H1 (cell line): ENCODE measurements around the gene FAM227B. TPM values are rescaled to one million over a fixed set of nuclear protein-coding genes. Genes with fewer than 3 reads are reported as not detected.

ENCODE experiments used
- CTCF ChIA-PET: fragments of 300-600 bp; sonication (Branson Sonifier 250); formaldehyde crosslinking; loops from one replicate; lab custom pipeline; 2021; ENCODE audit not compliant: partially characterized antibody; lab: Charles Lee
- POLR2A ChIA-PET: fragments of 300-600 bp; sonication (Branson Sonifier 250); formaldehyde crosslinking; loops from one replicate; lab custom pipeline; 2021; ENCODE audit warnings: inconsistent platforms; ENCODE audit not compliant: partially characterized antibody; lab: Charles Lee
- DNase-seq, 2 experiments: peaks; one replicate each; pipeline versions ENCODE4 v3.0.0 to v3.0.0-alpha.2; 2010 to 2022; ENCODE audit warnings: low spot score in 2 of 2, low read depth in 1 of 2, mixed read lengths in 1 of 2
- FAIRE-seq: peaks from 2 replicates; lab custom pipeline; 2011; peaks lifted over from hg19 to GRCh38; lab: Jason Lieb, UNC
- H2AFZ ChIP-seq: 2 replicates; pipeline ENCODE4 v1.8.1; 2012; ENCODE audit warnings: low read length, inconsistent platforms
- H2AK5ac ChIP-seq: 2 replicates; pipeline ENCODE4 v1.6.1; 2013; ENCODE audit warnings: low read depth, low read length
- H2BK120ac ChIP-seq: replicated peaks from 2 replicates; pipeline ENCODE3; 2013; ENCODE audit warnings: low read depth, low read length, inconsistent platforms
- H2BK12ac ChIP-seq: 2 replicates; pipeline ENCODE4 v1.6.1; 2013; ENCODE audit warnings: low read depth, low read length
- H2BK15ac ChIP-seq: 2 replicates; pipeline ENCODE4 v1.6.1; 2013; ENCODE audit warnings: low read length
- H2BK20ac ChIP-seq: 2 replicates; pipeline ENCODE4 v1.6.1; 2013; ENCODE audit warnings: low read length
- H2BK5ac ChIP-seq: 2 replicates; pipeline ENCODE4 v1.6.1; 2013; ENCODE audit warnings: low read depth, low read length
- H3K14ac ChIP-seq: 2 replicates; pipeline ENCODE4 v1.6.1; 2013; ENCODE audit warnings: inconsistent platforms; ENCODE audit not compliant: insufficient read length
- H3K18ac ChIP-seq: 2 replicates; pipeline ENCODE4 v1.6.1; 2013; ENCODE audit warnings: low read length; ENCODE audit errors: extremely low read depth
- H3K23ac ChIP-seq: 2 replicates; pipeline ENCODE4 v1.6.1; 2013; ENCODE audit warnings: inconsistent platforms; ENCODE audit not compliant: insufficient read length
- H3K23me2 ChIP-seq: 2 replicates; pipeline ENCODE4 v1.6.1; 2013; ENCODE audit warnings: low read depth, low read length
- H3K27ac ChIP-seq: 2 replicates; pipeline ENCODE4 v1.6.1; 2011; ENCODE audit warnings: low read depth, low read length, inconsistent platforms
- H3K27me3 ChIP-seq, 4 experiments: replicated peaks in 1 of 4; 1 replicate in 1 of 4; 2 replicates in 3 of 4; pipeline versions ENCODE4 v1.6.1 to v1.8.1; 2011 to 2013; ENCODE audit warnings: low read length in 3 of 4, mild to moderate bottlenecking in 3 of 4, inconsistent platforms in 2 of 4, mixed read lengths in 2 of 4, moderate library complexity in 1 of 4; ENCODE audit not compliant: control insufficient read depth in 3 of 4, insufficient read depth in 3 of 4; ENCODE audit errors: extremely low read depth in 1 of 4
- H3K36me3 ChIP-seq, 4 experiments: 2 replicates each; pipeline versions ENCODE4 v1.6.1 to v1.8.1; 2011 to 2013; ENCODE audit warnings: mild to moderate bottlenecking in 4 of 4, low read length in 3 of 4, moderate library complexity in 2 of 4, control low read depth in 1 of 4, inconsistent platforms in 1 of 4; ENCODE audit not compliant: insufficient read depth in 4 of 4, control insufficient read depth in 2 of 4
- H3K4ac ChIP-seq: replicated peaks from 2 replicates; pipeline ENCODE3; 2013; ENCODE audit warnings: low read length, low read depth, mixed read lengths, inconsistent platforms; ENCODE audit not compliant: insufficient read length
- H3K4me1 ChIP-seq, 4 experiments: replicated peaks in 1 of 4; 1 replicate in 1 of 4; 2 replicates in 3 of 4; pipeline versions ENCODE4 v1.6.1 to v1.8.1; 2011 to 2013; ENCODE audit warnings: low read length in 3 of 4, inconsistent platforms in 2 of 4, mixed read lengths in 1 of 4; ENCODE audit not compliant: insufficient read depth in 4 of 4, control insufficient read depth in 3 of 4
- H3K4me2 ChIP-seq, 2 experiments: 2 replicates each; pipeline versions ENCODE4 v1.6.1 to v1.8.1; 2011 to 2013; ENCODE audit warnings: low read depth in 2 of 2, low read length in 2 of 2, control low read depth in 1 of 2, inconsistent platforms in 1 of 2, mild to moderate bottlenecking in 1 of 2; ENCODE audit not compliant: insufficient read depth in 1 of 2
- H3K4me3 ChIP-seq, 4 experiments: fragments of 200-600, 300-600 bp in 1 of 4; sonication (generic), shearing (Covaris generic), sonication (Bioruptor Twin) in 1 of 4; 2 replicates each; pipeline versions ENCODE4 v1.5.1 to v1.8.1; 2011 to 2016; ENCODE audit warnings: low read length in 4 of 4, low read depth in 3 of 4, control low read depth in 2 of 4, inconsistent platforms in 2 of 4, mild to moderate bottlenecking in 2 of 4, mixed read lengths in 1 of 4, moderate library complexity in 1 of 4; ENCODE audit not compliant: insufficient read depth in 2 of 4; ENCODE audit errors: extremely low read depth in 1 of 4
- H3K56ac ChIP-seq: replicated peaks from 2 replicates; pipeline ENCODE3; 2013; ENCODE audit warnings: low read depth, mild to moderate bottlenecking, mixed read lengths, low read length, inconsistent platforms; ENCODE audit not compliant: insufficient read length
- H3K79me1 ChIP-seq: 2 replicates; pipeline ENCODE4 v1.6.1; 2013; ENCODE audit warnings: low read depth, low read length, control low read depth
- H3K79me2 ChIP-seq, 2 experiments: 2 replicates each; pipeline versions ENCODE4 v1.6.1 to v1.8.1; 2012 to 2013; ENCODE audit warnings: low read length in 2 of 2, mild to moderate bottlenecking in 2 of 2, inconsistent platforms in 1 of 2; ENCODE audit not compliant: insufficient read depth in 2 of 2, control insufficient read depth in 1 of 2
- H3K9ac ChIP-seq, 4 experiments: replicated peaks in 1 of 4; 1 replicate in 1 of 4; 2 replicates in 3 of 4; pipeline versions ENCODE4 v1.6.1 to v1.8.1; 2011 to 2013; ENCODE audit warnings: low read depth in 3 of 4, low read length in 3 of 4, control low read depth in 2 of 4, mild to moderate bottlenecking in 2 of 4, moderate library complexity in 2 of 4, inconsistent platforms in 1 of 4; ENCODE audit errors: extremely low read depth in 1 of 4
- H3K9me3 ChIP-seq, 2 experiments: 2 replicates each; pipeline versions ENCODE4 v1.6.1 to v1.8.1; 2012 to 2013; ENCODE audit warnings: mild to moderate bottlenecking in 2 of 2, moderate library complexity in 2 of 2, control low read depth in 1 of 2, inconsistent platforms in 1 of 2, low read depth in 1 of 2, low read length in 1 of 2, mixed read lengths in 1 of 2; ENCODE audit not compliant: insufficient read depth in 2 of 2
- H4K20me1 ChIP-seq, 2 experiments: replicated peaks in 1 of 2; 2 replicates each; pipeline versions ENCODE3 to v1.8.1; 2011 to 2013; ENCODE audit warnings: inconsistent platforms in 2 of 2, low read length in 2 of 2, mild to moderate bottlenecking in 1 of 2; ENCODE audit not compliant: insufficient read depth in 2 of 2, control insufficient read depth in 1 of 2
- H4K5ac ChIP-seq: 2 replicates; pipeline ENCODE4 v1.6.1; 2013; ENCODE audit warnings: low read length, low read depth, mixed read lengths, inconsistent platforms; ENCODE audit not compliant: insufficient read length
- H4K8ac ChIP-seq: 2 replicates; pipeline ENCODE4 v1.8.0; 2013; ENCODE audit warnings: mild to moderate bottlenecking, moderate library complexity, low read length, inconsistent platforms; ENCODE audit not compliant: insufficient read depth; ENCODE audit errors: extremely low read depth
- H4K91ac ChIP-seq: replicated peaks from 2 replicates; pipeline ENCODE3; 2013; ENCODE audit warnings: low read length, mixed read lengths, inconsistent platforms; ENCODE audit not compliant: insufficient read length
- BRCA1 ChIP-seq: IDR thresholded peaks from 2 replicates; pipeline ENCODE4 v1.6.1; 2012; ENCODE audit warnings: low read depth, low read length, improper control_type of control experiment
- CHD2 ChIP-seq: IDR thresholded peaks from 2 replicates; pipeline ENCODE4 v1.6.1; 2012; ENCODE audit warnings: low read length, improper control_type of control experiment
- GTF2F1 ChIP-seq: IDR thresholded peaks from 2 replicates; pipeline ENCODE4 v1.6.1; 2012; ENCODE audit warnings: low read depth, low read length, improper control_type of control experiment, borderline replicate concordance
- HDAC2 ChIP-seq, 2 experiments: fragments of 300-600 bp in 1 of 2; sonication (generic) in 1 of 2; IDR thresholded peaks; 2 replicates each; pipeline ENCODE4 v1.6.1; 2011 to 2012; ENCODE audit warnings: low read depth in 2 of 2, low read length in 2 of 2, mild to moderate bottlenecking in 2 of 2, moderate library complexity in 2 of 2, borderline replicate concordance in 1 of 2, inconsistent platforms in 1 of 2
- KDM1A ChIP-seq: fragments of 200-600, 300-600 bp; sonication (generic); IDR thresholded peaks from 2 replicates; pipeline ENCODE4 v1.7.1; 2016; ENCODE audit warnings: mild to moderate bottlenecking, low read length, borderline replicate concordance
- MAX ChIP-seq: IDR thresholded peaks from 2 replicates; pipeline ENCODE4 v1.6.1; 2012; ENCODE audit warnings: inconsistent platforms
- PHF8 ChIP-seq: fragments of 200-600 bp; sonication (generic); conservative IDR thresholded peaks from 2 replicates; pipeline ENCODE4 v1.7.1; 2012; ENCODE audit warnings: low read depth, mild to moderate bottlenecking, inconsistent platforms, low read length, moderate library complexity
- RBBP5 ChIP-seq: IDR thresholded peaks from 2 replicates; pipeline ENCODE4 v1.7.1; 2012; ENCODE audit warnings: low read depth, mild to moderate bottlenecking, inconsistent platforms, low read length, moderate library complexity, borderline replicate concordance
- TCF12 ChIP-seq: IDR thresholded peaks from 2 replicates; pipeline ENCODE4 v1.6.1; 2011; ENCODE audit warnings: low read depth, mild to moderate bottlenecking, low read length
- WGBS, 2 experiments: shearing (Covaris generic) in 1 of 2; methylation state at CpG; one replicate each; pipeline versions ENCODE4 v1.1.6 to v1.1.7; 2013 to 2015; ENCODE audit warnings: low lambda C conversion rate in 2 of 2, mixed read lengths in 2 of 2, inconsistent platforms in 1 of 2, low coverage in 1 of 2, missing lambda C conversion rate in 1 of 2; ENCODE audit not compliant: insufficient replicate concordance in 2 of 2, insufficient coverage in 1 of 2, insufficient read length in 1 of 2; ENCODE audit errors: extremely low coverage in 1 of 2, missing lambda C conversion rate in 1 of 2; 5-methylcytosine and 5-hydroxymethylcytosine counted together
- polyA plus RNA-seq, 7 experiments: library from polyadenylated mRNA; depleted of rRNA in 3 of 7; stranded (reverse) in 5 of 7; unstranded in 2 of 7; fragments of >200 nt in 5 of 7; fragments of 200-250 nt in 2 of 7; gene quantifications; 1 replicate in 5 of 7; 2 replicates in 1 of 7; 4 replicates in 1 of 7; pipeline versions ENCODE4 v1.2.1 to v1.2.3, GENCODE V29; 2011 to 2013; ENCODE audit warnings: missing spikeins in 2 of 7, mixed read lengths in 2 of 7
- total RNA-seq: library from RNA; stranded (reverse); fragmentation: NEBNext Ultra II Directional; extraction: Animal tissue kit (Norgen Biotek cat#: 25700); gene quantifications from 2 replicates; pipeline ENCODE4 v1.2.1, GENCODE V29; 2021

Gene FAM227B
- total and polyA plus RNA-seq, 2 of the 8 experiments (the other 6 are each of a cell fraction or from before 2014, with no cell fraction given): 4.0 to 6.5 TPM

- WGBS, 2 experiments: 89% methylated on average over 2 of the region's 2 CpGs; no CpG with 5 or more reads in 1 of the 2 experiments
- TF ChIP-seq BRCA1: no peak
- no peak for TF ChIP-seq CHD2
- TF ChIP-seq TCF12: no peak
- no peak for TF ChIP-seq GTF2F1
- no peak for TF ChIP-seq KDM1A
- TF ChIP-seq HDAC2 (IDR thresholded peaks at IDR 0.05; ENCODE audit: borderline replicate concordance in 1 of 2, low read depth in 2 of 2, low read length in 2 of 2): no peak
- no peak for TF ChIP-seq RBBP5
- no peak for TF ChIP-seq PHF8
- TF ChIP-seq MAX: no peak
- TF ChIP-seq, all 59 proteins: peak for 0
- no peak for FAIRE-seq
Measured at GRCh38 chr15:49308686-49309085, 311.9 kb downstream of the FAM227B start.

More at GRCh38 chr15:49308686-49309085, 311.9 kb downstream of the FAM227B start:
- Histone ChIP-seq H4K20me1 (no peaks in the 10 kb centered on the region), H3K4me1 (no peaks in the 10 kb centered on the region), H3K4me2 (no peak overlapping the region), H3K4ac (no peak overlapping the region), H3K56ac (no peak overlapping the region), H3K27ac (no peak overlapping the region), H3K23me2 (no peaks in the 10 kb centered on the region), H4K5ac (no peak overlapping the region), H2AK5ac (no peak overlapping the region), H3K18ac (no peak overlapping the region), H2BK5ac (no peak overlapping the region), H3K79me2 (no peaks in the 10 kb centered on the region), H3K9ac (no peak overlapping the region), H3K36me3 (peaks cover 0 to 2% (median 1%) of the 10 kb centered on the region in 4 experiments; a peak in 3 of 8 replicates), H2BK20ac (no peak overlapping the region), H3K79me1 (no peaks in the 10 kb centered on the region), H2BK120ac (no peak overlapping the region), H3K23ac (no peak overlapping the region), H4K8ac (no peak overlapping the region), H3K9me3 (no peaks in the 10 kb centered on the region), H3K27me3 (no peaks in the 10 kb centered on the region), H4K91ac (no peak overlapping the region), H3K4me3 (no peak overlapping the region), H2AFZ (no peak overlapping the region), H2BK15ac (no peak overlapping the region), H2BK12ac (no peak overlapping the region), H3K14ac (no peak overlapping the region)
- DNase-seq: no peak
- ChIA-PET CTCF (interaction anchor here (1.5 kb wide), 1 partner anchor 74 kb away, joined by 4 read pairs; no protein-coding TSS in a partner anchor), POLR2A (interaction anchor here (1.0 kb wide), 1 partner anchor 12 kb away, joined by 3 read pairs; no protein-coding TSS in a partner anchor)
